ENCODE measurements around the gene PROX1.

PROX1 gene

GRCh38 chr1:213987927-213988506, at the start of gene PROX1:
TSS of gene PROX1 (plus strand) at chr1:213987973. CDS start at chr1:213996536, 8,563 bp downstream.
- no peaks in the 10 kb centered on the region for H3K36me3 ChIP-seq
- H3K27ac ChIP-seq: peak within 1 kb of the TSS; percentile 30; the same call in 1 of the 2 replicates
- no peaks in the 10 kb centered on the region for H4K20me1 ChIP-seq
- H3K4me3 ChIP-seq: peak within 1 kb of the TSS; percentile 68
- peak within 1 kb of the TSS; percentile 53 for H3K9ac ChIP-seq
- peaks cover 14% of the 10 kb centered on the region for H3K4me1 ChIP-seq
- H3K4me2 ChIP-seq: peak within 1 kb of the TSS; percentile 71
- H3K27me3 ChIP-seq: peaks cover 42% of the 10 kb centered on the region
- no peak for TF ChIP-seq Cebpa-rat (IDR thresholded peaks at IDR 0.05)
- H3K9me3 ChIP-seq: peaks cover 20% of the 10 kb centered on the region

- H3K27ac ChIP-seq: no peak overlapping the region
- H3K36me3 ChIP-seq: no peaks in the 10 kb centered on the region
- no peak for TF ChIP-seq Cebpa-rat (IDR thresholded peaks at IDR 0.05)
- H3K27me3 ChIP-seq: no peaks in the 10 kb centered on the region
- H3K9ac ChIP-seq: no peak overlapping the region
- no peak overlapping the region for H3K4me2 ChIP-seq
- no peak overlapping the region for H3K4me3 ChIP-seq
- H3K4me1 ChIP-seq: peaks cover 5% of the 10 kb centered on the region
- H4K20me1 ChIP-seq: no peaks in the 10 kb centered on the region
- no peaks in the 10 kb centered on the region for H3K9me3 ChIP-seq
Observed at GRCh38 chr1:213938776-213939175, 49.0 kb upstream of the PROX1 start.

GRCh38 chr1:213939888-213940287, 47.9 kb upstream of the PROX1 start:
- Histone ChIP-seq H3K27ac (no peak overlapping the region), H4K20me1 (no peaks in the 10 kb centered on the region), H3K4me1 (peaks cover under 1% of the 10 kb centered on the region), H3K36me3 (no peaks in the 10 kb centered on the region), H3K4me2 (no peak overlapping the region), H3K9ac (no peak overlapping the region), H3K27me3 (no peaks in the 10 kb centered on the region), H3K9me3 (no peaks in the 10 kb centered on the region), H3K4me3 (no peak overlapping the region)
- no peak for TF ChIP-seq Cebpa-rat (IDR thresholded peaks at IDR 0.05)

- Histone ChIP-seq H3K9me3 (no peaks in the 10 kb centered on the region), H3K9ac (no peak overlapping the region), H3K4me1 (no peaks in the 10 kb centered on the region), H3K36me3 (no peaks in the 10 kb centered on the region), H3K27me3 (no peaks in the 10 kb centered on the region), H3K4me2 (no peak overlapping the region), H3K4me3 (no peak overlapping the region), H3K27ac (no peak overlapping the region), H4K20me1 (no peaks in the 10 kb centered on the region)
- TF ChIP-seq Cebpa-rat (IDR thresholded peaks at IDR 0.05): no peak
Observed at GRCh38 chr1:213940947-213941346, 46.8 kb upstream of the PROX1 start.

- no peak overlapping the region for H3K4me2 ChIP-seq
- H3K9ac ChIP-seq: no peak overlapping the region
- no peaks in the 10 kb centered on the region for H3K36me3 ChIP-seq
- no peaks in the 10 kb centered on the region for H3K27me3 ChIP-seq
- no peak overlapping the region for H3K27ac ChIP-seq
- H3K4me3 ChIP-seq: no peak overlapping the region
- H3K4me1 ChIP-seq: no peaks in the 10 kb centered on the region
- no peak for TF ChIP-seq Cebpa-rat (IDR thresholded peaks at IDR 0.05)
- H4K20me1 ChIP-seq: no peaks in the 10 kb centered on the region
- no peaks in the 10 kb centered on the region for H3K9me3 ChIP-seq
Observed at GRCh38 chr1:213942061-213942460, 45.7 kb upstream of the PROX1 start.

- no peak overlapping the region for H3K4me2 ChIP-seq
- no peak overlapping the region for H3K9ac ChIP-seq
- no peak overlapping the region for H3K4me3 ChIP-seq
- H3K27ac ChIP-seq: no peak overlapping the region
- no peak for TF ChIP-seq Cebpa-rat (IDR thresholded peaks at IDR 0.05)
- H3K9me3 ChIP-seq: no peaks in the 10 kb centered on the region
- no peaks in the 10 kb centered on the region for H3K27me3 ChIP-seq
- no peaks in the 10 kb centered on the region for H3K4me1 ChIP-seq
- H4K20me1 ChIP-seq: no peaks in the 10 kb centered on the region
- H3K36me3 ChIP-seq: no peaks in the 10 kb centered on the region
Observed at GRCh38 chr1:213947200-213947801, 40.5 kb upstream of the PROX1 start.

GRCh38 chr1:213951876-213952275, 35.9 kb upstream of the PROX1 start:
- no peak overlapping the region for H3K4me2 ChIP-seq
- H3K4me1 ChIP-seq: no peaks in the 10 kb centered on the region
- no peaks in the 10 kb centered on the region for H3K9me3 ChIP-seq
- no peaks in the 10 kb centered on the region for H3K36me3 ChIP-seq
- no peak overlapping the region for H3K4me3 ChIP-seq
- H3K27me3 ChIP-seq: no peaks in the 10 kb centered on the region
- H3K27ac ChIP-seq: no peak overlapping the region
- H4K20me1 ChIP-seq: no peaks in the 10 kb centered on the region
- TF ChIP-seq Cebpa-rat (IDR thresholded peaks at IDR 0.05): no peak
- no peak overlapping the region for H3K9ac ChIP-seq

- Histone ChIP-seq H3K36me3 (no peaks in the 10 kb centered on the region), H3K4me2 (no peak overlapping the region), H3K9ac (no peak overlapping the region), H3K4me1 (no peaks in the 10 kb centered on the region), H3K27ac (no peak overlapping the region), H3K27me3 (no peaks in the 10 kb centered on the region), H4K20me1 (no peaks in the 10 kb centered on the region), H3K4me3 (no peak overlapping the region), H3K9me3 (no peaks in the 10 kb centered on the region)
- TF ChIP-seq Cebpa-rat (IDR thresholded peaks at IDR 0.05): no peak
Observed at GRCh38 chr1:213953806-213954205, 34.0 kb upstream of the PROX1 start.

GRCh38 chr1:213956295-213956770, 31.4 kb upstream of the PROX1 start:
- H3K4me1 ChIP-seq: no peaks in the 10 kb centered on the region
- H4K20me1 ChIP-seq: no peaks in the 10 kb centered on the region
- H3K9ac ChIP-seq: no peak overlapping the region
- no peak overlapping the region for H3K27ac ChIP-seq
- H3K27me3 ChIP-seq: no peaks in the 10 kb centered on the region
- no peaks in the 10 kb centered on the region for H3K36me3 ChIP-seq
- TF ChIP-seq Cebpa-rat (IDR thresholded peaks at IDR 0.05): no peak
- H3K9me3 ChIP-seq: no peaks in the 10 kb centered on the region
- H3K4me3 ChIP-seq: no peak overlapping the region
- no peak overlapping the region for H3K4me2 ChIP-seq

- Histone ChIP-seq H3K36me3 (no peaks in the 10 kb centered on the region), H3K27me3 (no peaks in the 10 kb centered on the region), H3K4me2 (no peak overlapping the region), H3K27ac (no peak overlapping the region), H3K4me3 (no peak overlapping the region), H3K9me3 (no peaks in the 10 kb centered on the region), H3K4me1 (no peaks in the 10 kb centered on the region), H4K20me1 (no peaks in the 10 kb centered on the region), H3K9ac (no peak overlapping the region)
- no peak for TF ChIP-seq Cebpa-rat (IDR thresholded peaks at IDR 0.05)
Observed at GRCh38 chr1:213958346-213958745, 29.4 kb upstream of the PROX1 start.
